ENCODE measurements around the gene RBX1. TPM values are rescaled to one million over a fixed set of nuclear protein-coding genes. Genes with fewer than 3 reads are reported as not detected.

RBX1 gene
- total RNA-seq, 1 donor from 2014 or later: 60.9 TPM

DNA sequence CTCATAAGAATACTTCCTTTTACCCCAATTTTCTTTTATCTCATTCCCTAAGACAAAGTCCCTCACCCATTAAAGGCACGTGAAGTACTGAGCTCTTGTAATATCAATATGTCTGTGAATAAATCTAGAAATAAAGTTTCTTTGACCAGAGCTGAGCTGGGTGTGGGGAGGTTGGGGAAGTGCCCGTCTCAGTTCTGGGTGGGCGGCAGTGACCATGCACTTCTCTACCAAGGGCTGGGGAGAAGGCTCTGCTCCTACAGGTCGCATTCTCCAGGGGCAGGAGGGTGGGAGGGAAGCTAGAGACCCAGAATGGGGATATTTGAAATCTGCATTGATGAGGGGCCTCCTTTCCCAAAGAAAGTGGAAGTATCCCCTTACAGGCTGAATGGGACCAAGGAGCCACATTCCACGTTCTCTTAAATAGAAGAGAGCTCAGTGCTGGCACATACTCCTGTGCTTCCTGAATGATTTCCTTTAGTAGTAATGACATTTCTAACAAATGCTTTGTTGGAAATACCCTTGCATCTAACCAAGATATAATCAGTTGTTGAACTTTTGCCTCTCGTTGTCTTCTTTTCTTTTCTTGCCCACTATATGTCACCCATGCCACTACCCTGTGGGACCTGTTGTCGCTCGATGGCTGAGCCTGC, 16.1 kb downstream of the RBX1 start:
- peaks cover 3% of the 10 kb centered on the region for H3K4me1 Mint-ChIP-seq (ENCODE audit: low read depth)
- H3K27me3 Mint-ChIP-seq: no peaks in the 10 kb centered on the region
- no peaks in the 10 kb centered on the region for H3K9me3 Mint-ChIP-seq (ENCODE audit: low read depth)
- no peak for TF ChIP-seq CTCF (IDR thresholded peaks at IDR 0.05; ENCODE audit: unreplicated experiment)
- no peak overlapping the region for H3K27ac Mint-ChIP-seq
- no peak for DNase-seq (ENCODE audit: low spot score, unreplicated experiment)
- H3K4me3 Mint-ChIP-seq (ENCODE audit: low read depth): no peak overlapping the region
- H3K36me3 Mint-ChIP-seq (ENCODE audit: insufficient read depth): peaks cover 22% of the 10 kb centered on the region

GRCh38 chr22:40972587-40972986, 21.4 kb downstream of the RBX1 start:
- Mint-ChIP-seq H3K9me3 (ENCODE audit: low read depth) (no peaks in the 10 kb centered on the region), H3K27me3 (no peaks in the 10 kb centered on the region), H3K27ac (no peak overlapping the region), H3K4me1 (ENCODE audit: low read depth) (peaks cover 3% of the 10 kb centered on the region), H3K36me3 (ENCODE audit: insufficient read depth) (peaks cover 16% of the 10 kb centered on the region), H3K4me3 (ENCODE audit: low read depth) (no peak overlapping the region)
- no peak for TF ChIP-seq CTCF (IDR thresholded peaks at IDR 0.05; ENCODE audit: unreplicated experiment)
- DNase-seq (ENCODE audit: low spot score, unreplicated experiment): no peak

- peaks cover 3% of the 10 kb centered on the region for H3K4me1 Mint-ChIP-seq (ENCODE audit: low read depth)
- peaks cover 14% of the 10 kb centered on the region for H3K36me3 Mint-ChIP-seq (ENCODE audit: insufficient read depth)
- H3K27me3 Mint-ChIP-seq: no peaks in the 10 kb centered on the region
- no peak for TF ChIP-seq CTCF (IDR thresholded peaks at IDR 0.05; ENCODE audit: unreplicated experiment)
- H3K4me3 Mint-ChIP-seq (ENCODE audit: low read depth): no peak overlapping the region
- no peak overlapping the region for H3K27ac Mint-ChIP-seq
- H3K9me3 Mint-ChIP-seq (ENCODE audit: low read depth): no peaks in the 10 kb centered on the region
- DNase-seq (ENCODE audit: low spot score, unreplicated experiment): no peak
These were observed 22.0 kb downstream of the RBX1 start for GRCh38 chr22:40973144-40973543.

DNA sequence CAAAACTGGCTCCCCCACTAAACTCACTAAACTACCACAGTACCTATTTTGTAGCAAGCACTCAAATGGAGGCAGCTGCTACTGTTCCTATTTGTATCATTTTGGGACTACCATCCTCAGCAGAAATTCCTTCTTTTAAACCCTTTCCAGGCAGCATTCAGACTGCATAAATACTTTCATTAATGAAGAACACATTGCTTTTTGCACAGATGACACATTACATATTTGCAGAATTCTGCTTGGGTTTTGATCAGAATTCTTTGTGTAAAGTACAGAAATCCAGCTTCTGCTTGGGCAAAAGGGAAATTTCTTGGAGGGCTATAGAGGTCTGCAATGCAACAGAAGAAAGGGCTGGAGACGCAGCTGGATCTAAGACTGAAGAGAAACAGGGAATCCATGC, 24.2 kb downstream of the RBX1 start:
- Mint-ChIP-seq H3K27me3 (no peaks in the 10 kb centered on the region), H3K9me3 (ENCODE audit: low read depth) (no peaks in the 10 kb centered on the region), H3K36me3 (ENCODE audit: insufficient read depth) (peaks cover 13% of the 10 kb centered on the region), H3K4me1 (ENCODE audit: low read depth) (peaks cover 1% of the 10 kb centered on the region), H3K27ac (no peak overlapping the region), H3K4me3 (ENCODE audit: low read depth) (no peak overlapping the region)
- no peak for DNase-seq (ENCODE audit: low spot score, unreplicated experiment)
- no peak for TF ChIP-seq CTCF (IDR thresholded peaks at IDR 0.05; ENCODE audit: unreplicated experiment)

GRCh38 chr22:40976866-40977700, 25.9 kb downstream of the RBX1 start:
- DNase-seq (ENCODE audit: low spot score, unreplicated experiment): no peak
- no peak overlapping the region for H3K4me3 Mint-ChIP-seq (ENCODE audit: low read depth)
- TF ChIP-seq CTCF (IDR thresholded peaks at IDR 0.05; ENCODE audit: unreplicated experiment): no peak
- H3K9me3 Mint-ChIP-seq (ENCODE audit: low read depth): no peaks in the 10 kb centered on the region
- no peak overlapping the region for H3K27ac Mint-ChIP-seq
- H3K27me3 Mint-ChIP-seq: no peaks in the 10 kb centered on the region
- H3K4me1 Mint-ChIP-seq (ENCODE audit: low read depth): no peaks in the 10 kb centered on the region
- H3K36me3 Mint-ChIP-seq (ENCODE audit: insufficient read depth): peaks cover 8% of the 10 kb centered on the region
